Transverse colon (tissue), 4 donors: ENCODE data around the gene LYRM1. TPM values are rescaled to one million over a fixed set of nuclear protein-coding genes. Genes with fewer than 3 reads are reported as not detected.

Experiments used
- DNase-seq: peaks from one replicate; pipeline ENCODE4 v3.0.0-alpha.2; 2019
- H3K27ac ChIP-seq, 4 donors: fragments of 200-600 bp; sonication (generic); 2 replicates each; pipeline ENCODE4 v1.5.1; 2016 to 2018; ENCODE audit warnings: inconsistent platforms in 4 of 4
- H3K27me3 ChIP-seq: fragments of 200-600 bp; sonication (generic); 2 replicates; pipeline ENCODE4 v1.5.1; 2017; ENCODE audit warnings: inconsistent platforms
- H3K36me3 ChIP-seq, 4 donors: fragments of 200-600 bp; sonication (generic); 2 replicates each; pipeline ENCODE4 v1.5.1; 2017 to 2019; ENCODE audit warnings: inconsistent platforms in 4 of 4
- H3K4me1 ChIP-seq, 4 donors: fragments of 200-600 bp; sonication (generic); 2 replicates each; pipeline ENCODE4 v1.5.1; 2017 to 2020; ENCODE audit warnings: inconsistent platforms in 4 of 4
- H3K4me3 ChIP-seq, 4 donors: fragments of 200-600 bp; sonication (generic); 1 replicate in 1 of 4; 2 replicates in 3 of 4; pipeline versions ENCODE4 v1.5.1 to v1.6.1; 2017 to 2019; ENCODE audit warnings: inconsistent platforms in 4 of 4
- H3K9me3 ChIP-seq, 2 donors: fragments of 200-600 bp; sonication (generic); 2 replicates each; pipeline ENCODE4 v1.5.1; 2017 to 2019; ENCODE audit warnings: inconsistent platforms in 2 of 2
- CTCF ChIP-seq, 5 experiments: fragments of 200-600 bp in 3 of 5; fragments of 450-650 bp in 2 of 5; sonication (generic) in 3 of 5; IDR thresholded peaks; 1 replicate in 2 of 5; 2 replicates in 3 of 5; pipeline ENCODE4 v1.5.1; 2016 to 2017; ENCODE audit warnings: antibody characterized with exemption in 5 of 5, inconsistent platforms in 3 of 5, mild to moderate bottlenecking in 2 of 5, moderate library complexity in 1 of 5
- EP300 ChIP-seq: sonication (generic); formaldehyde crosslinking; IDR thresholded peaks from one replicate; pipeline ENCODE4 v1.6.1; 2017; ENCODE audit warnings: antibody characterized with exemption, low read depth
- POLR2A ChIP-seq: fragments of 450-650 bp; IDR thresholded peaks from one replicate; pipeline ENCODE4 v1.6.1; 2016; ENCODE audit warnings: antibody characterized with exemption, mild to moderate bottlenecking, moderate library complexity
- POLR2AphosphoS5 ChIP-seq, 3 donors: sonication (generic); formaldehyde crosslinking; IDR thresholded peaks; one replicate each; pipeline ENCODE4 v1.6.1; 2016; ENCODE audit warnings: antibody characterized with exemption in 3 of 3
- WGBS, 2 donors: methylation state at CpG; one replicate each; pipeline ENCODE4 v1.1.5; 2018; ENCODE audit warnings: low coverage in 1 of 2; 5-methylcytosine and 5-hydroxymethylcytosine counted together
- in situ Hi-C, 4 donors: fragments of 200-750 bp; cut with MboI; loops; one replicate each; pipeline versions ENCODE4 v1.15.0 to v1.15.1; 2017; ENCODE audit warnings: low sequenced_read_pairs in 3 of 4, low pct_ligation_motif_present in 1 of 4, low pct_unique_long_range_greater_than_20kb in 1 of 4
- intact Hi-C: fragments of 100-400 bp; cut with DNase I; formaldehyde crosslinking; loops from one replicate; pipeline ENCODE4 v1.15.1; 2023; ENCODE audit warnings: low total_unique reads
- total RNA-seq, 4 donors: library from RNA; depleted of rRNA; stranded (reverse); fragments of >200 nt; gene quantifications; one replicate each; pipeline ENCODE4 v1.1.0, GENCODE V29; 2016

The LYRM1 gene
- total RNA-seq, 4 donors from 2014 or later: 7.9 to 74.6 (median 27.5) TPM

DNA sequence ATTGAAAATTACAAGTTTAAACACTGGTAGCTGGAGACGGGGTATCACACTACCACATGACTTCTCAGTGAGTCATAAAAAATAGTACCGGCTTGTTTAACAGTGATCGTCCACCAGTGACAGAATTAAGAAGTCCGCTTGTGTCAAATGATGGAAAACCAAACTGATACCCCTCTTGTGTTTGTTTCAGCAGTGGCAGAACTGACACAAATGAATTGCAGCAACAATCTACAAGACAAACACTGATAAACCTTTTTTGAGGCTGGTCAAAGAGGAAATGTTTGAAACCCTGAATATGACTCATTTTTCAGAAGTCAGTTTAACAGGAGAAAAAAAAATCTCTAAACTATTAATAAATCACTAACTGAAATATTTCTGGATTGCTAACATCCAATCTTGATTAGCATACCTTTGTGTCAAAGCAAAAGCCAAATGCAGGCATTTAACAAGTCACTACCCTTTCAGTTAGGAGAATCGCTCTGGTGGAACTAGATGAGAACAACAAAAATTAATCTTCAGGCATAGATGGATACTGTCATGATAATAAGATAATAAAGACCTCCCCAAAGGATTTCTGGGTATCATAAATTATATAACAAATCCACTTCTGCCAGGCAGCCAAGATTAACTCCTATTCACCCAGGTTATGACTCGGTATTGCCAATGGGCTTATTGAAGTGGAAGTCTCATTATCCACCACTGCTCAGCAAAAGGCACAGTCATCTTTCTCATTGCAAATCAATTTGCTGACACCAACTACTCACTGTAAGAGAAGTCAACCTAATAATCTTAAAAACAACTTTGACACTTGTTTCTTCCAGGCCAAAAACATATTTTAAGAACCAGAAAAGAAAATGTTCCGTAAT is 21.2 kb upstream of the LYRM1 start:
- 42 to 54% methylated on average over 7 of the region's 7 CpGs for WGBS, 2 donors
- peak overlapping the region; percentile 16 to 76 (median 52) for H3K27ac ChIP-seq
- intact Hi-C loops: no loop called here

GRCh38 chr16:20880867-20881502 is 19.6 kb upstream of the LYRM1 start:
- intact Hi-C loops: no loop called here
- in situ Hi-C loops: no loop called here
- WGBS, 2 donors: 39 to 47% methylated on average over 3 of the region's 3 CpGs
- Histone ChIP-seq H3K27me3 (no peaks in the 10 kb centered on the region), H3K4me1 (peaks cover 31 to 82% (median 57%) of the 10 kb centered on the region in 4 donors), H3K27ac (peak overlapping the region; percentile 66 to 80 (median 74)), H3K9me3 (no peaks in the 10 kb centered on the region), H3K4me3 (no peak overlapping the region), H3K36me3 (no peaks in the 10 kb centered on the region)
- no peak for DNase-seq
- no peak for TF ChIP-seq CTCF (IDR thresholded peaks at IDR 0.05)

More for the DNA sequence above, 21.2 kb upstream of the LYRM1 start:
- no peak for DNase-seq
- H3K4me3 ChIP-seq: no peak overlapping the region
- no peaks in the 10 kb centered on the region for H3K9me3 ChIP-seq
- H3K4me1 ChIP-seq: peaks cover 28 to 73% (median 49%) of the 10 kb centered on the region in 4 donors
- no peaks in the 10 kb centered on the region for H3K36me3 ChIP-seq
- in situ Hi-C loops: no loop called here
- no peaks in the 10 kb centered on the region for H3K27me3 ChIP-seq
- no peak for TF ChIP-seq EP300
- TF ChIP-seq POLR2A: no peak
- TF ChIP-seq POLR2AphosphoS5 (IDR thresholded peaks at IDR 0.05): no peak
- TF ChIP-seq CTCF (IDR thresholded peaks at IDR 0.05): no peak

- peaks cover 31 to 87% (median 59%) of the 10 kb centered on the region in 4 donors for H3K4me1 ChIP-seq
- H3K27me3 ChIP-seq: no peaks in the 10 kb centered on the region
- DNase-seq: no peak
- WGBS, 2 donors: 58 to 62% methylated on average over 3 to 6 of the region's 6 CpGs
- TF ChIP-seq EP300 (no peak), POLR2AphosphoS5 (IDR thresholded peaks at IDR 0.05) (no peak), POLR2A (no peak), CTCF (IDR thresholded peaks at IDR 0.05) (no peak)
- H3K36me3 ChIP-seq: no peaks in the 10 kb centered on the region
- no peaks in the 10 kb centered on the region for H3K9me3 ChIP-seq
- in situ Hi-C loops (no loop called here), intact Hi-C loops (no loop called here)
- H3K27ac ChIP-seq: peak overlapping the region; percentile 66 to 80 (median 74)
- no peak overlapping the region for H3K4me3 ChIP-seq
Observed at GRCh38 chr16:20881503-20881878, 19.1 kb upstream of the LYRM1 start.

DNA sequence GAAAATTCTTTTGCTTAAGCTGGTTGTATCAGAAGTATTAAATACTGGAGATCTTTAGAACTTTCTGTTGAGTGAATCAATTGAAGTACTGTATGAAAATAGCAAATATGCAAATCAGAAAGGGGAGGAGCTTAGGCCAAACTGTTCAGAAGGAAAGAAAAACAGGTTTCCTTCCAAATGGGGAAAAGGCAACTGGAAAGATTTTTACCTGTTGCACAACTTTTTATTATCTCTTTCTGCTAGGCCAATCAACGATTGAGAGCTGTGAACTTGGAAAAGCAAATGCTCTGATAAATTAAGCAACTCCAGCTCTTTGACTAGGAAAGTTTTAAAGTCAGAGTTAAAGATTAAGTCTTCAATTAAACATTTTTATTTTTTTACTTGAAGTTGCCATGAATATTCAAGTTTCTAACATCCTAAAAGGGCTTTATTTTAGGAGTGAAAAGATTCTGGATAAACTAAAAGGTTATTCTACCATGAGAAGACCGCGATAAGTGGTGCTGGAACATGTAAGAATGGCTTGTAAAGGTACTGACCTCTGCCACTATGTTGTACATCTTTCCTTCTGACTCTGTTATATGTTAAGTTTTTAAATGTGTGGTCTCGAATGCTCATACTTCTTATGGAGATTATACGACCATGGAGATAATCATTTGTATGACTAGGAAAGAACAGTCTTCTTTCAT is 16.9 kb upstream of the LYRM1 start:
- DNase-seq: no peak
- 49 to 54% methylated on average over 5 of the region's 5 CpGs for whole genome bisulfite sequencing, 2 donors
- H3K27ac ChIP-seq: peak overlapping the region; percentile 66 to 80 (median 74)
- no peaks in the 10 kb centered on the region for H3K36me3 ChIP-seq
- H3K27me3 ChIP-seq: no peaks in the 10 kb centered on the region
- in situ Hi-C loops (no loop called here), intact Hi-C loops (no loop called here)
- H3K4me1 ChIP-seq: peaks cover 26 to 91% (median 68%) of the 10 kb centered on the region in 4 donors
- no peaks in the 10 kb centered on the region for H3K9me3 ChIP-seq
- TF ChIP-seq CTCF (IDR thresholded peaks at IDR 0.05) (no peak), POLR2AphosphoS5 (IDR thresholded peaks at IDR 0.05) (peak in 1 of 3 donors; percentile 20), POLR2A (no peak), EP300 (no peak)
- no peak overlapping the region for H3K4me3 ChIP-seq
